ENCODE measurements around the gene RELN.

RELN gene

DNA sequence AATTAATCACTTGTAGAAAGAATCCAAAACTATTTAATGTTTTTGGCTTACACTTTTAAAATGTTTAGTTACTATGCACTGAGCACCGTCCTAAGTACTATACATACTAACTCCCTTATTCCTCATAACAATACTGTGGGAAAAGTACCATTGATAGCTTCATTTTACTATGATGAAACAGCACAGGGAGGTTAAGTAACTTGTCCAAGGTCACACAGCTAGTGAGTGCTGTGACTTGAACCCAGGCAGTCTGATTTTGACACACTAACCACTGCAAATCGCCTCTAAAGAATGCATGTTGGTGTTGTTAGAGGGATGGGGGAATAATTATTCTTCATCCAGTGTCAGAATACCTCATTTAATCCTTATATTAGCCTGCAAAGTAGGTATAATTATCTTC is 1.9 kb upstream of the RELN start:
- no peak overlapping the region for H3K4me3 ChIP-seq (ENCODE audit: low read depth, low read length)
- H3K9ac ChIP-seq (ENCODE audit: low read depth, low read length): no peak overlapping the region
- H3K27ac ChIP-seq (ENCODE audit: low read depth, low read length): no peak overlapping the region
- H3K36me3 ChIP-seq (ENCODE audit: control insufficient read depth, insufficient read depth, low read length): no peaks in the 10 kb centered on the region
- no peaks in the 10 kb centered on the region for H3K4me1 ChIP-seq (ENCODE audit: control insufficient read depth, insufficient read depth, low read length)
- H3K27me3 ChIP-seq (ENCODE audit: control insufficient read depth, insufficient read depth, low read length): peaks cover 60% of the 10 kb centered on the region
- no peaks in the 10 kb centered on the region for H3K9me3 ChIP-seq (ENCODE audit: control insufficient read depth, insufficient read depth, low read length)

DNA sequence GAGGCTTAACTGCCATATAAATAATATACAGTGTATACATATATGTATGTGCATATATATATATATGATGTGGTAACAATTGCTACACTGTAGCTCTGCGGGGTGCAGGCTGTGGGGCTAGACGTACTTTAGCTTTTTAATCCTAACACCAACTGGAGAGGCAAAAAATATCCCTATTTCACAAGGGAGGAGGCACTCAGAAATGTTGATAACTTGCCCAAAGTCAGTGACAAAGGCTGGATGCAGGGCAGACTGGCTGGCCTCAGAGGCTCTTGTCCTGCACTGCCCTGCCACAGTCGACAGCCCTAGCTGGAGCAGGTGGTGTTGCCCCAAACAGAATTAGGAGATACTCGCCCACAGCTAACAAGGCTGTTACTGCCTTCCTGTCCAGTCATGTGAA is 1.5 kb upstream of the RELN start:
- no peaks in the 10 kb centered on the region for H3K4me1 ChIP-seq (ENCODE audit: control insufficient read depth, insufficient read depth, low read length)
- H3K9me3 ChIP-seq (ENCODE audit: control insufficient read depth, insufficient read depth, low read length): no peaks in the 10 kb centered on the region
- no peaks in the 10 kb centered on the region for H3K36me3 ChIP-seq (ENCODE audit: control insufficient read depth, insufficient read depth, low read length)
- no peak overlapping the region for H3K27ac ChIP-seq (ENCODE audit: low read depth, low read length)
- H3K27me3 ChIP-seq (ENCODE audit: control insufficient read depth, insufficient read depth, low read length): peaks cover 63% of the 10 kb centered on the region
- H3K4me3 ChIP-seq (ENCODE audit: low read depth, low read length): peak overlapping the region; percentile 65; the same call in 1 of the 2 replicates
- H3K9ac ChIP-seq (ENCODE audit: low read depth, low read length): no peak overlapping the region

DNA sequence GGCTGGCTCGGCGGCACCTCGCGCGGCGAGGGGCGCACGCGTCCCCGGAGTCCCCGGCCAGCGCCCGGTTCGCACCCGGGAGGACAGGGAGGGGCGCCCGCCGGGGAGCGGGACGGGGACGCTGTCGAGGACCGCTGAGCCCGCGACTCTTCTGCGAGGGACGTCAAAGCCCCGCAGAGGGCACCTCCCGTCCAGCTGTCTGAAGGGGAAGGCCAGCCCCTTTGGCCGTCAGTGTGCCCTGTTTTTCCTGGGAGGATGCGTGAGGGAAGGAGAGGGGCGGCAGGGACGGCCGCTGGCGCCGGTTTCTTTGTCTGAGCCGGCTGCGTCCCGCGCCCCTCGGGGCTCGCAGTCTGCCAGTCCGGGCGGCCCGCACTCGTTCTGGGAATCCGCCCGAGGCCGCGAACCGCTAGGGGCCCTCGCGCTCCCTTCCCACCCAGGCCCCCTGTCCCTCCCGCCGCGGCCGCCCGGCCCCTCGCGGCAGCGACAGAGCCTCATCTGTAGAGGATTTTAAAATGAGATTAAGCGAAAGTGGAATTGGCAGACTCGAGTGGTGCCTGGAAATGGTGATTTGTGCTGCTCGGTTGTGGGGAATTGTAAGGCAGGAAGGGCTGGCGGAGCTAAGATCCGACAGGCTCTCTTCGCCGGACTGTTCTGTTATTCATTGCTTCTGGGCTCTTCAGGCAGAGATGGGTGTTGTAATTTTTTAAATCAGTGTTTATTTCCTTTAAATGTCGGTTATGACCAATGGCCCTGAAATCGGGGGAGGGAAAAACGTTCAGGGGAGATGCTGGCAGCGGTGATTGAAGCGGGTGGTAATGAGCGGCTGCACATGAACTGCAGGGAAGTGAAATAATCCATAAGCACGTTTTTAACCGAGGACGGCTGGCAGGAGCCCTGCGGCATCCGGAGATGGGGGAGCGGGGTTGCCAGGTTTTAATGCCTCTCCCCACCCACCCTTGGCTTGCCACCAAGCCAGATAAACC is 618 bp upstream of the RELN start:
- H3K9me3 ChIP-seq (ENCODE audit: control insufficient read depth, insufficient read depth, low read length): no peaks in the 10 kb centered on the region
- no peaks in the 10 kb centered on the region for H3K36me3 ChIP-seq (ENCODE audit: control insufficient read depth, insufficient read depth, low read length)
- peaks cover 72% of the 10 kb centered on the region for H3K27me3 ChIP-seq (ENCODE audit: control insufficient read depth, insufficient read depth, low read length)
- no peak overlapping the region for H3K9ac ChIP-seq (ENCODE audit: low read depth, low read length)
- H3K4me1 ChIP-seq (ENCODE audit: control insufficient read depth, insufficient read depth, low read length): no peaks in the 10 kb centered on the region
- peak overlapping the region; percentile 65 for H3K4me3 ChIP-seq (ENCODE audit: low read depth, low read length)
- no peak overlapping the region for H3K27ac ChIP-seq (ENCODE audit: low read depth, low read length)

DNA sequence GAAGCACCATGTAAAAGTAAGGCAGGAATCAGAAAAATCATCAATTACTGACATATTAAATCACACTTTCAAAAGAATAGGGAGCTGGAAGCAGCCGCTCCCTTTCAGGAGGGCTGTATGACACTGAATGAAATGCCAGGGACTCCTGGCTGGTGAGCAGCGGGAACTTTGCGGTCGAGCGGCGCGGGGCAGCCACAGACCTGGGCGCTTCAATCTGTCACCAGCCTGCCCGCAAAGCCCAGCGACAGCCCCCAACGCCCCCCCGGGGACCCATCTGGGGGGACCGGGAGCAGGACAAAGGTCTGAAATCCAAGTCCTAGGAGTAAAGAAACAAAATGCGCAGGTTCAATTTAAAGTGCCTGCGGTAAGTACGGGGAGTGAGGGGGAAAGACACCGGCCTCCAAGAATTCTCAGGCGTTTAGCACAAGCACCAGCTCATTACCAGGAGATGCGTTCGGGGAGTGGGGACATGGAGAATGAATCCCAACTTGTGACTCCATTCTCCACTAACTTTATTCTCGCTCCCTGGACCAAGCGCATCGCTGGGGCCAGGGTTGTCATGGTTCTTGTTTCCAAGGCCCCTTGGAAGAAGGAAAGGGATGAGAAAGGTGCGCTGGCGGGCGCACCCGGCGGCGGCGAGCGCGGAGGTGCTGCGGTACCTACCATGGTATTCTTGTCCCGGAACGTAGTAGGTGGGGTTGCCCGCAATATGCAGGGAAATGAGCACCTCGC is 824 bp downstream of the RELN start:
- Histone ChIP-seq H3K27me3 (ENCODE audit: control insufficient read depth, insufficient read depth, low read length) (peaks cover 72% of the 10 kb centered on the region), H3K9ac (ENCODE audit: low read depth, low read length) (no peak overlapping the region), H3K4me3 (ENCODE audit: low read depth, low read length) (peak overlapping the region; percentile 57), H3K27ac (ENCODE audit: low read depth, low read length) (no peak overlapping the region), H3K4me1 (ENCODE audit: control insufficient read depth, insufficient read depth, low read length) (no peaks in the 10 kb centered on the region), H3K9me3 (ENCODE audit: control insufficient read depth, insufficient read depth, low read length) (no peaks in the 10 kb centered on the region), H3K36me3 (ENCODE audit: control insufficient read depth, insufficient read depth, low read length) (no peaks in the 10 kb centered on the region)

DNA sequence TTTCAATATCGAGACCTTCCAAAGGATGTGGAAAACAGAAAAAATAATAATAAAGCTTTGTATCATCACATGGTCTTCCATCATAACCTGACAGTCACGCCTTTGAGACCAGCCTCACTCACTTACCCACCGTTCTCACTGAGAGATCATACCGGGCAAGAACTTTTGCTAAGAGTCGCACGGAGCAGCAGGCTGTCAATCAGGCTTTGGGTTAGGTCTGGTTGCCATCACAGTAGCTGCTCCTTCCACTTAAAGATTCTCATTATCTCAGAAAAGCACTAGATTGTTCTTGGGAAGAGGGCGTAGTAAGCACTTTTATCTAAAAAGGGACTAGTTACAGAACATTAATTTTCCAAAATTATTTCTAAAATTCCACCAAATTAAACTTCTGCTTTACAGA is 2.0 kb downstream of the RELN start:
- peaks cover 71% of the 10 kb centered on the region for H3K27me3 ChIP-seq (ENCODE audit: control insufficient read depth, insufficient read depth, low read length)
- H3K9ac ChIP-seq (ENCODE audit: low read depth, low read length): no peak overlapping the region
- H3K36me3 ChIP-seq (ENCODE audit: control insufficient read depth, insufficient read depth, low read length): no peaks in the 10 kb centered on the region
- no peaks in the 10 kb centered on the region for H3K9me3 ChIP-seq (ENCODE audit: control insufficient read depth, insufficient read depth, low read length)
- H3K27ac ChIP-seq (ENCODE audit: low read depth, low read length): no peak overlapping the region
- H3K4me3 ChIP-seq (ENCODE audit: low read depth, low read length): no peak overlapping the region
- H3K4me1 ChIP-seq (ENCODE audit: control insufficient read depth, insufficient read depth, low read length): no peaks in the 10 kb centered on the region

DNA sequence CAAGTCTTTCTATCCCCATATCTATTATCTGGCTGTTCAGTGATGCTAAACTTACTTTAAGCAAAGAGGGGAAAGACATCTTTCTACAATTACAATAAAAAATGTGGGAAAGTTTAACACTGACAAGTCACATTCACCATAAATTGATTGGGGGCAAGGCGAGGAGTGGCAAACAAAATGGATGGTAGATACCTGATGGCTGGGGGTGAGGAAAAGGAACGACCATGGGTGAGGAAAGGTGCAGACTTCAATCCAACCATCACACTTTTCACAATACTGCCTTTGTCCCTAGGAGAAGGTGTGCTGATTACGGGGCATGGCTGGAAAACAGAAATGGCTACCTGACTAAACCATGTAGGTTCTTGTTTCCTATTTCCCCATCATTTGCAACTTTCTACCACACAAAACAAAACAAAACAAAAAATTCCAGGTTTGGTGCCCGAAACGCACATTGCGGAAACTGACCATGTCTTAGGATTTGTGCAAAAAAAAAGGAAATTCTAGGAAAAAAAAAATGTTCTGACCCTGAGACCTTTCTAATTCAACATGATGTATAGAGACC is 3.8 kb downstream of the RELN start:
- H3K4me3 ChIP-seq (ENCODE audit: low read depth, low read length): no peak overlapping the region
- H3K36me3 ChIP-seq (ENCODE audit: control insufficient read depth, insufficient read depth, low read length): no peaks in the 10 kb centered on the region
- no peak overlapping the region for H3K9ac ChIP-seq (ENCODE audit: low read depth, low read length)
- no peaks in the 10 kb centered on the region for H3K9me3 ChIP-seq (ENCODE audit: control insufficient read depth, insufficient read depth, low read length)
- no peak overlapping the region for H3K27ac ChIP-seq (ENCODE audit: low read depth, low read length)
- no peaks in the 10 kb centered on the region for H3K4me1 ChIP-seq (ENCODE audit: control insufficient read depth, insufficient read depth, low read length)
- H3K27me3 ChIP-seq (ENCODE audit: control insufficient read depth, insufficient read depth, low read length): peaks cover 53% of the 10 kb centered on the region

DNA sequence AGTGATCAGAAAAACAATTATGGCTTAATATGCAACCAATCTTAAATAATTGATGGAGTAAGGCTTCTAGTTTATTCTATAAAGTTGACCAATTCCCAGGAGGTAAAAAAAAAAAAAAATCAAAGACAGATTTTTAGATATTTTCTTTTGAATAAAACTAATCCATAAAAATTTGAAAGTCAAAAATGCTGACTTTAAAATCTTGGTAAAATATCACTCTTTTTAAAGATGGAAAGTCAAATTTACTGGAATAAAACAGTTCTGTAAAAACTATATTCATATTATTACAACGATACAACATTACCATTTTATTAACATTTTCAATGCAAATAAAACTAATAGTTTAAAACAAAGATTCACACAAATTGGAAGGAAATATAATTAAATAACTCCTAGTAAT is 5.4 kb downstream of the RELN start:
- no peak overlapping the region for H3K4me3 ChIP-seq (ENCODE audit: low read depth, low read length)
- no peaks in the 10 kb centered on the region for H3K4me1 ChIP-seq (ENCODE audit: control insufficient read depth, insufficient read depth, low read length)
- H3K27me3 ChIP-seq (ENCODE audit: control insufficient read depth, insufficient read depth, low read length): peaks cover 39% of the 10 kb centered on the region
- H3K9ac ChIP-seq (ENCODE audit: low read depth, low read length): no peak overlapping the region
- H3K9me3 ChIP-seq (ENCODE audit: control insufficient read depth, insufficient read depth, low read length): no peaks in the 10 kb centered on the region
- H3K36me3 ChIP-seq (ENCODE audit: control insufficient read depth, insufficient read depth, low read length): no peaks in the 10 kb centered on the region
- no peak overlapping the region for H3K27ac ChIP-seq (ENCODE audit: low read depth, low read length)

DNA sequence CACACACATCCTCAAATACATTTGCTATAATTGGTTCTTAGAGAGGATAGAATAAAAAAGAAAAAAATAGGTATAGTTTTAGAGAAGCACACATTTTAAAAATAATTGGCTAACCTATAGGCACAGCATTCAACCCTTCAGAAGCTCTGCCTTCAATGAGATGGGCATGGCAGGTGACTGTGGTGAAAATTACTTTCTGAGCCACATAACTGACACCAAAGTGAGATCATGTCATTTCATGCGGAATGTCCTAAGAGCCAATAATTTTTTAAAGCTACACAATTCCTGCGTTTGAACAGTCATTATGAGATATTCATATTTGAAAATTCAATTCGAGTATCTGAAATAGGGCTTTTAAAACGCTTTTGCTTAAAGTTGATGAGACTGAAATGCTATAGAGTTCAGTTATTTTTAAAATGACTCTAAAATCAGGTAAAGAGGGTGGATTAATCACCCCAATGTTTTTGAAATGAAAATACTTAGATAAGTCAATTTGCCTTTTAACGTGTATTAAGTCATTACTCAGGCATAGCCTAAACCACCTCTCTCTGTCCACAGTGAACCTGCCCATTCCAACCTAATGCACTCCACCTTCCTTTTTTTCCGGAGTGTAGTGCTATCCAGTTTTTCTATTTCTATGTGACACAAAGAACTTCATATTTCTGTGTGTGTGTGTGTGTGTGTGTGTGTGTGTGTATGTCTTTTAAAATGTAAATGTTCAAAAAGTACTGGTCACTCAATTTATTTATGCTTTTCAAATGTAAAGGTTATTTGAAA is 6.1 kb downstream of the RELN start:
- no peak overlapping the region for H3K4me3 ChIP-seq (ENCODE audit: low read depth, low read length)
- H3K4me1 ChIP-seq (ENCODE audit: control insufficient read depth, insufficient read depth, low read length): no peaks in the 10 kb centered on the region
- no peak overlapping the region for H3K9ac ChIP-seq (ENCODE audit: low read depth, low read length)
- H3K27me3 ChIP-seq (ENCODE audit: control insufficient read depth, insufficient read depth, low read length): peaks cover 32% of the 10 kb centered on the region
- no peaks in the 10 kb centered on the region for H3K9me3 ChIP-seq (ENCODE audit: control insufficient read depth, insufficient read depth, low read length)
- no peaks in the 10 kb centered on the region for H3K36me3 ChIP-seq (ENCODE audit: control insufficient read depth, insufficient read depth, low read length)
- H3K27ac ChIP-seq (ENCODE audit: low read depth, low read length): no peak overlapping the region

DNA sequence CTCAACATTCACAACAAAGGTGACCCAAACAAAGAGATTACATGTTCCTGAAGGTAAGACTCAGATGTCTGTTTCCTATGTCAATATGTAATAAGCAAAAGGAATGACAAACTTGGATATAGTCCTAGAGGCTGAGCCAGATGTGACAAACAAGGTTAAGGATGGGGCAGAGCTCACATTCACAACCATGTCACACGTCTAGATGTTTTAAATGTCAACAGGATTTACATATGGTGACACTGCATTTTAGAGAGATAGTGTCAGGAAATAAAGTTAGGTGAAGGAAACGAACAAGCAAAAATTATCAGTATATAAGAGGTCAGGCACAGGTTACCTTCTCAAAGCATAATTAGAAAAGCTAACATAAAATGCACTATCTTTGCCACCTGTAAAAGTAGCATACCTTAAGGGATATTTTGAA is 8.4 kb downstream of the RELN start:
- H3K27me3 ChIP-seq (ENCODE audit: control insufficient read depth, insufficient read depth, low read length): peaks cover 9% of the 10 kb centered on the region
- H3K9me3 ChIP-seq (ENCODE audit: control insufficient read depth, insufficient read depth, low read length): no peaks in the 10 kb centered on the region
- H3K4me3 ChIP-seq (ENCODE audit: low read depth, low read length): no peak overlapping the region
- H3K9ac ChIP-seq (ENCODE audit: low read depth, low read length): no peak overlapping the region
- no peaks in the 10 kb centered on the region for H3K4me1 ChIP-seq (ENCODE audit: control insufficient read depth, insufficient read depth, low read length)
- no peaks in the 10 kb centered on the region for H3K36me3 ChIP-seq (ENCODE audit: control insufficient read depth, insufficient read depth, low read length)
- H3K27ac ChIP-seq (ENCODE audit: low read depth, low read length): no peak overlapping the region

DNA sequence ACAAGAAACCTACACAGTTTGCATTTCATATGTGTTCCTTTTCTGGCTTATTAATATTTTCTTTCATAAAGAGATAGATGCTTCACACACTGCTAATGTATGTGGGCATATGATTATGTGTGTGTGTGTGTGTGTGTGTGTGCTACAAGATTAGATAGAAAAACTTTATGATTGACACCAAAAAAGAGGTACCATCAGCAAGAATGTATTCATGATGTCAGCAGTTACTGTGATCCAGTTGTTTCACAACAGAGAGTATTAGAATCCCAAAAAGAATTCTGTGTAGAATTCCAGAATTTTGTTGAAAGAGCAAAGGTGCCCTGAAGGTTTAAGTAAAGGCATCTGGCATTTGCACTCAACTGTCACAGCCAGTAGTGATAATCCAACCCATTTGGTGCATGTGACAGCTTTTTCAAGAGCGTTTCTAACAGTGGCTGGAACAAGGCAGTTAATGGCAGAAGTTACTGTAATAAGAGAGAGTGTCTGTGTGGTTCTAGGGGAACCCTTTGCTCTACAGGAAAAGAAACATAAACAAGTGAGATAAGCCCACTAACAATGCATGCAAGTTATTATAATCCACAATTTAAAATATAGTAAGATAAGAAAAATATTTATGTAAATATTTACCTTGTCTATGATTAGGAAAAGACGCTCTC is 16.6 kb downstream of the RELN start:
- Histone ChIP-seq H3K36me3 (ENCODE audit: control insufficient read depth, insufficient read depth, low read length) (no peaks in the 10 kb centered on the region), H3K4me3 (ENCODE audit: low read depth, low read length) (no peak overlapping the region), H3K27ac (ENCODE audit: low read depth, low read length) (no peak overlapping the region), H3K27me3 (ENCODE audit: control insufficient read depth, insufficient read depth, low read length) (no peaks in the 10 kb centered on the region), H3K4me1 (ENCODE audit: control insufficient read depth, insufficient read depth, low read length) (no peaks in the 10 kb centered on the region), H3K9ac (ENCODE audit: low read depth, low read length) (no peak overlapping the region), H3K9me3 (ENCODE audit: control insufficient read depth, insufficient read depth, low read length) (no peaks in the 10 kb centered on the region)
